HL-60 (cell line): Measurements from ENCODE around the gene KIAA1217.

Source experiments
- DNase-seq, 2 experiments: peaks; one replicate each; pipeline ENCODE4 v3.0.0-alpha.2; 2010 to 2020; ENCODE audit warnings: low read depth in 1 of 2, low spot score in 1 of 2
- H3K27ac ChIP-seq: fragments of 250-450 bp; sonication (Bioruptor Pico); replicated peaks from 2 replicates; pipeline ENCODE4 v1.5.1; 2020; ENCODE audit warnings: mild to moderate bottlenecking, moderate library complexity
- H3K27me3 ChIP-seq: fragments of 250-450 bp; sonication (Bioruptor Pico); 2 replicates; pipeline ENCODE4 v1.5.1; 2021; ENCODE audit warnings: mild to moderate bottlenecking, moderate library complexity; ENCODE audit not compliant: insufficient read depth, poor library complexity, severe bottlenecking
- H3K4me3 ChIP-seq: replicated peaks from 2 replicates; pipeline ENCODE4 v1.5.1; 2011; ENCODE audit warnings: mild to moderate bottlenecking, control low read depth, low read length; ENCODE audit not compliant: insufficient read depth
- GABPA ChIP-seq: IDR thresholded peaks from 2 replicates; pipeline ENCODE4 v1.6.1; 2012; ENCODE audit warnings: low read depth
- POLR2AphosphoS5 ChIP-seq: IDR thresholded peaks from 2 replicates; pipeline ENCODE4 v1.6.1; 2012; ENCODE audit warnings: low read depth
- SPI1 ChIP-seq: IDR thresholded peaks from 2 replicates; pipeline ENCODE4 v1.6.1; 2012; ENCODE audit warnings: low read depth, mild to moderate bottlenecking, borderline replicate concordance
- TF ChIP-seq, protein P1 (sequence below): IDR thresholded peaks from 2 replicates; pipeline ENCODE4 v1.6.1; 2012; ENCODE audit warnings: low read depth; ENCODE audit not compliant: insufficient replicate concordance
- TF ChIP-seq, protein P2 (sequence below): IDR thresholded peaks from one replicate; pipeline ENCODE4 v1.5.1; 2011; ENCODE audit warnings: low read length, control low read depth, inconsistent platforms; ENCODE audit not compliant: insufficient read depth

The KIAA1217 gene

DNA sequence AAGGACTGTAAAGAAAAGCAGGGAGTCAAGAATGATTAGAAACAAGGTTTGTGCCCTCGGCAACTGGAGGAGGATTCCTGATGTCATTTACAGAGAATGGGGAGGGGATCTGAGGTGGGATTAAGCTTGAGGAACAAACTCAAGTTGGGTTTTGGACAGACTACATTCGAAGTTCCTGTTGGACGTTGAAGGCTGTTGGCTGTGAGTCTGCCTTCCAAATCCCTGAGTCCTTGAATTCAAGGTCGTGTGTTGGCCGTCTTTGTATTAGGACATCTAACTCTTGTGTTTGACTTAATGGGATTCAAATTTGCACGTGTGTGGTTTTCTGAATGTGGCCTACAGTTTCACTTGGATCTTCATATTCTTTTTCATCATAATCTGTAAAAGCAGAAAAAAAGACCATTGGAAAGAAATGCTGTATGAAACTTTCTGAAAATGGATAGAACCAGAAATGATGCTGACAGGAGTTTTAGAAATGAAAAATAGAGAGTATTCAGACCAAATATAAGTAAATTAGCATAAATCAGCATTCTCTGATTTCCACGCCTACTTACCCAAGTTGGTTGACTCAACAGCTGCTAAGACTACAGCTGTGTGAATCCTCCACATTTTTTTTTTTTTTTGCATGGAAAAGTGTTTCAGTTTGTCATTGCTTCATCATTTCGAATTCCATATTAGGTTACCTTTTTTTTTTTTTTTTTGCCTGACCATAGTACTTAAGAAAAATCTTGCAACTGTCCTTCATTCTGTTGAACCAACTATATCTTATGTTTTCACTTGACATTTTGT, 94.8 kb downstream of the KIAA1217 start:
- TF ChIP-seq, protein P1, sequence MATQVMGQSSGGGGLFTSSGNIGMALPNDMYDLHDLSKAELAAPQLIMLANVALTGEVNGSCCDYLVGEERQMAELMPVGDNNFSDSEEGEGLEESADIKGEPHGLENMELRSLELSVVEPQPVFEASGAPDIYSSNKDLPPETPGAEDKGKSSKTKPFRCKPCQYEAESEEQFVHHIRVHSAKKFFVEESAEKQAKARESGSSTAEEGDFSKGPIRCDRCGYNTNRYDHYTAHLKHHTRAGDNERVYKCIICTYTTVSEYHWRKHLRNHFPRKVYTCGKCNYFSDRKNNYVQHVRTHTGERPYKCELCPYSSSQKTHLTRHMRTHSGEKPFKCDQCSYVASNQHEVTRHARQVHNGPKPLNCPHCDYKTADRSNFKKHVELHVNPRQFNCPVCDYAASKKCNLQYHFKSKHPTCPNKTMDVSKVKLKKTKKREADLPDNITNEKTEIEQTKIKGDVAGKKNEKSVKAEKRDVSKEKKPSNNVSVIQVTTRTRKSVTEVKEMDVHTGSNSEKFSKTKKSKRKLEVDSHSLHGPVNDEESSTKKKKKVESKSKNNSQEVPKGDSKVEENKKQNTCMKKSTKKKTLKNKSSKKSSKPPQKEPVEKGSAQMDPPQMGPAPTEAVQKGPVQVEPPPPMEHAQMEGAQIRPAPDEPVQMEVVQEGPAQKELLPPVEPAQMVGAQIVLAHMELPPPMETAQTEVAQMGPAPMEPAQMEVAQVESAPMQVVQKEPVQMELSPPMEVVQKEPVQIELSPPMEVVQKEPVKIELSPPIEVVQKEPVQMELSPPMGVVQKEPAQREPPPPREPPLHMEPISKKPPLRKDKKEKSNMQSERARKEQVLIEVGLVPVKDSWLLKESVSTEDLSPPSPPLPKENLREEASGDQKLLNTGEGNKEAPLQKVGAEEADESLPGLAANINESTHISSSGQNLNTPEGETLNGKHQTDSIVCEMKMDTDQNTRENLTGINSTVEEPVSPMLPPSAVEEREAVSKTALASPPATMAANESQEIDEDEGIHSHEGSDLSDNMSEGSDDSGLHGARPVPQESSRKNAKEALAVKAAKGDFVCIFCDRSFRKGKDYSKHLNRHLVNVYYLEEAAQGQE: no peak
- TF ChIP-seq, protein P2, sequence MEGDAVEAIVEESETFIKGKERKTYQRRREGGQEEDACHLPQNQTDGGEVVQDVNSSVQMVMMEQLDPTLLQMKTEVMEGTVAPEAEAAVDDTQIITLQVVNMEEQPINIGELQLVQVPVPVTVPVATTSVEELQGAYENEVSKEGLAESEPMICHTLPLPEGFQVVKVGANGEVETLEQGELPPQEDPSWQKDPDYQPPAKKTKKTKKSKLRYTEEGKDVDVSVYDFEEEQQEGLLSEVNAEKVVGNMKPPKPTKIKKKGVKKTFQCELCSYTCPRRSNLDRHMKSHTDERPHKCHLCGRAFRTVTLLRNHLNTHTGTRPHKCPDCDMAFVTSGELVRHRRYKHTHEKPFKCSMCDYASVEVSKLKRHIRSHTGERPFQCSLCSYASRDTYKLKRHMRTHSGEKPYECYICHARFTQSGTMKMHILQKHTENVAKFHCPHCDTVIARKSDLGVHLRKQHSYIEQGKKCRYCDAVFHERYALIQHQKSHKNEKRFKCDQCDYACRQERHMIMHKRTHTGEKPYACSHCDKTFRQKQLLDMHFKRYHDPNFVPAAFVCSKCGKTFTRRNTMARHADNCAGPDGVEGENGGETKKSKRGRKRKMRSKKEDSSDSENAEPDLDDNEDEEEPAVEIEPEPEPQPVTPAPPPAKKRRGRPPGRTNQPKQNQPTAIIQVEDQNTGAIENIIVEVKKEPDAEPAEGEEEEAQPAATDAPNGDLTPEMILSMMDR: no peak
- TF ChIP-seq POLR2AphosphoS5 (no peak), SPI1 (no peak)
- DNase-seq: no peak
- Histone ChIP-seq H3K4me3 (no peak overlapping the region), H3K27ac (no peak overlapping the region), H3K27me3 (no peaks in the 10 kb centered on the region)

DNA sequence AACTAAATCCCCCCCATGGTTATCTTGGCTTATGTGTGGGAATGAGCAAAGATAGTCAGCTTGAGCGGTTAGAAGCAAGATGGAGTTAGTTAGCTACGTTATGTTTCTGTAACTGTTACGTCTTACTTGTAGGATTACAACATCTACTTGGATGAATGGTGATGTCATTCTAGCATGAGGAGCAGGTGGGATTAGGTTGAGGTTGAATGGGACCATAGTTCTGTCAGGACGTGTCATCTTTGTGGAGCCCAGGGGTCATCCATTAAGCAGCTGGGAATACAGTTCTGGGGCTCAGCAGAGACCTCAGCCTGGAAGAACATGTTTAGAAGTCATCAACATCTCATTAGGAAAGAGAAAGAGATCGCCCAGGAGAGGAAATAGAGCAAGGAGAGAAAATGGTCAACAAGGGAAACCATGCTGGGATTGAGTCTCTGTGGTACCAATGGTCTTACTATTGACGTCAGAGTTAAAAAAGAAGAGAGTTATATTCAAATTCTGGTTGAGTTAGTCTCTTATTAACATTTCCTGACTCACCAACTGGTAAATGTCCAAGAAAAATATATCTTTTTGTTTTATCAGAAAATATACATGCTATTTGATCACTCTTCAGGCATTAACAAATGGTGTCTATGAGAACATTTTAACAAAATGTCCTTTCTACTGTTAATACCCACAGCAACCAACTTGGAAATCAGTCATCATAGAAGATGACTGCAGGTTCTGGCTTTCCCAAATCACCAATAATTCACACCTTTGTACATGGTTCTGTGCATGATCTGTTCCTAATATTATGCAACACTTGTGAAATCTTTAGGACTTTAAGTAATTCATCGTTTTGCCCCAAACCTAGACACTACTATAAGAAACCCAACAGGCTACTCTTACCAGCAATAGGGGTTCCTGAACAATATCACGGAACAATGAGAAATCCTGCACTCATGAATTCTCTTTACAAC, 96.9 kb downstream of the KIAA1217 start:
- H3K4me3 ChIP-seq: no peak overlapping the region
- H3K27me3 ChIP-seq: no peaks in the 10 kb centered on the region
- TF ChIP-seq SPI1 (no peak), GABPA (no peak), POLR2AphosphoS5 (no peak)
- TF ChIP-seq, protein P2: no peak
- TF ChIP-seq, protein P1: no peak
- H3K27ac ChIP-seq: no peak overlapping the region
- no peak for DNase-seq

DNA sequence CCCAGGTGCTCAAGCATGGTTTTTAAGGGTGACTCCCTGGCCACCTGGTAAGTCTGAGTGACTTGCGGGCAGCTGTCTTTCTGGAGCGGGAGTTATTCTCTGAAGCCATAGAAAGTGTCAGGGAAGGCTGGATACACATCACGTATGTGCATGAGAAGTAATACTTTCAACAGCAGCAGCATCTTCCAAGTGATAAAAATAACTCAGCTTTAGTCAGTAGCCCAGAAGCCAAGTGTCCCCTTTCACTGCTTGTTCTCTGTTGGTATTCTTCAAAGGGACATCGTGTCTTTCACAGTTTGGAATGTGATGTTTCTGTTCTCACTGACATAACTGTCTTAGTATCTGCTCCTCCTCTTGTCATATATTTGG, 97.6 kb downstream of the KIAA1217 start:
- no peak for DNase-seq
- H3K27ac ChIP-seq: no peak overlapping the region
- TF ChIP-seq, protein P1: no peak
- no peak for TF ChIP-seq POLR2AphosphoS5
- no peak for TF ChIP-seq SPI1
- TF ChIP-seq, protein P2: no peak
- no peaks in the 10 kb centered on the region for H3K27me3 ChIP-seq
- no peak overlapping the region for H3K4me3 ChIP-seq
